Heart right ventricle (tissue), 16 donors: ENCODE measurements around the gene NAA25. TPM values are rescaled to one million over a fixed set of nuclear protein-coding genes. Genes with fewer than 3 reads are reported as not detected.

Source experiments
- ATAC-seq, 8 donors: fragments of 200-7000 bp; cut with Tn5 transposase; one replicate each; pipeline ENCODE4 v1.9.1; 2020; ENCODE audit warnings: mild to moderate bottlenecking in 8 of 8, moderate library complexity in 8 of 8, moderate number of reproducible peaks in 1 of 8
- DNase-seq, 2 donors: peaks; one replicate each; pipeline ENCODE4 v3.0.0-alpha.2; 2020
- H3K27ac ChIP-seq, 10 donors: fragments of 200-600 bp; sonication (generic) in 2 of 10; one replicate each; pipeline versions ENCODE4 v1.5.0 to v1.8.0; 2020 to 2022; ENCODE audit warnings: mild to moderate bottlenecking in 3 of 10
- H3K27me3 ChIP-seq, 7 donors: fragments of 200-600 bp; one replicate each; pipeline ENCODE4 v1.8.0; 2021 to 2022; ENCODE audit warnings: mild to moderate bottlenecking in 2 of 7
- H3K36me3 ChIP-seq, 9 donors: fragments of 200-600 bp; sonication (generic) in 1 of 9; one replicate each; pipeline versions ENCODE4 v1.5.0 to v1.8.0; 2020 to 2022; ENCODE audit warnings: mild to moderate bottlenecking in 2 of 9
- H3K4me1 ChIP-seq, 9 donors: fragments of 200-600 bp; sonication (generic) in 1 of 9; one replicate each; pipeline versions ENCODE4 v1.5.0 to v1.8.0; 2020 to 2022; ENCODE audit warnings: mild to moderate bottlenecking in 4 of 9
- H3K4me3 ChIP-seq, 10 donors: fragments of 200-600 bp; sonication (generic) in 2 of 10; one replicate each; pipeline versions ENCODE4 v1.5.0 to v1.8.0; 2020 to 2022; ENCODE audit warnings: mild to moderate bottlenecking in 7 of 10, moderate library complexity in 2 of 10
- H3K9me3 ChIP-seq, 11 donors: fragments of 200-600 bp in 10 of 11; sonication (generic) in 2 of 11; one replicate each; pipeline versions ENCODE4 v1.5.0 to v1.8.0; 2013 to 2022; ENCODE audit warnings: mild to moderate bottlenecking in 2 of 11, control low read depth in 1 of 11, moderate library complexity in 1 of 11
- CTCF ChIP-seq, 9 donors: fragments of 200-600 bp; sonication (generic) in 2 of 9; IDR thresholded peaks; one replicate each; pipeline versions ENCODE4 v1.5.0 to v1.8.0; 2021 to 2022; ENCODE audit warnings: antibody characterized with exemption in 9 of 9, mild to moderate bottlenecking in 5 of 9, moderate library complexity in 1 of 9
- WGBS, 2 donors: extraction: QIAGEN DNeasy Blood & Tissue Kit; methylation state at CpG; one replicate each; pipeline ENCODE4 v1.1.7; 2013; ENCODE audit warnings: inconsistent platforms in 1 of 2; 5-methylcytosine and 5-hydroxymethylcytosine counted together
- intact Hi-C, 10 donors: fragments of 100-400 bp; cut with DNase I; formaldehyde crosslinking; loops; one replicate each; pipeline versions ENCODE4 v1.11.1 to v1.14.2; 2022
- polyA plus RNA-seq, 2 donors: library from polyadenylated mRNA; stranded (reverse); fragments of 200-250 nt; gene quantifications; one replicate each; pipeline ENCODE4 v1.2.3, GENCODE V29; 2013
- total RNA-seq, 10 donors: library from RNA; stranded (reverse); fragmentation: NEBNext Ultra II Directional in 3 of 10; extraction: Animal tissue kit (Norgen Biotek cat#: 25700) in 3 of 10; gene quantifications; one replicate each; pipeline versions ENCODE4 v1.2.1 to v1.2.4, GENCODE V29; 2021 to 2023
- donor health status: Arrhythmogenic right ventricular cardiomyopathy.
- donor health status: ischemic (EF 13 %, LVEDD 7.1; RV severe dilation, severe dysfunction).
- donor health status: healthy with polysubstance abuse.
- donor health status: DM: no; HTN: yes; CAD: no.
- donor health status: DM: no; HTN: no; CAD: no.
- donor health status: ischemic (EF 25% LVEDD 6.9; RV normal size, moderate dysfunction).
- donor health status: ischemic (EF 25% LVEDD 5.7; RV mildly dilated, moderate dysfunction).
- donor health status: healthy.
- donor health status: DM: yes; HTN: yes; CAD: no.
- donor health status: Ischemic cardiomyopathy.
- donor health status: ischemic (EF 35%, LVEDD 5.7; RV mildly dilated, moderate dysfunction).
- donor health status: nonischemic (EF 11% LVEDD 7.7; RV severe dilation, severe dysfunction).
- donor health status: DM: yes; HTN: yes; CAD: no.
- donor health status: PGD.
- donor health status: ischemic (EF 29% LVEDD 5.4; RV normal size, mild dysfunction).
- donor health status: nonischemic (EF 23%, LVEDD 6.1; RV moderate dilation, normal function).

The NAA25 gene
- total and polyA plus RNA-seq, 12 donors, result 3.6 to 26.3 (median 17.9) TPM

GRCh38 chr12:112008918-112009317, 99.7 kb downstream of the NAA25 start:
- H3K36me3 ChIP-seq, result peaks cover 0 to 8% (median 0%) of the 10 kb centered on the region in 9 donors
- DNase-seq (no peak), ATAC-seq (no peak)
- H3K27ac ChIP-seq, result no peak overlapping the region
- no peak overlapping the region for H3K4me3 ChIP-seq
- intact Hi-C loops, result no loop called here
- H3K9me3 ChIP-seq, result no peaks in the 10 kb centered on the region
- 81 to 84% methylated on average over 3 of the region's 3 CpGs for WGBS, 2 donors
- H3K27me3 ChIP-seq, result no peaks in the 10 kb centered on the region
- no peak for TF ChIP-seq CTCF (IDR thresholded peaks at IDR 0.05)
- H3K4me1 ChIP-seq, result peaks cover 2 to 32% (median 16%) of the 10 kb centered on the region in 9 donors

- 93 to 98% methylated on average over 9 of the region's 9 CpGs for WGBS, 2 donors
- H3K4me1 ChIP-seq, result peaks cover 2 to 33% (median 16%) of the 10 kb centered on the region in 9 donors
- peaks cover 0 to 11% (median 0%) of the 10 kb centered on the region in 9 donors for H3K36me3 ChIP-seq
- no peak for ATAC-seq
- H3K27me3 ChIP-seq, result no peaks in the 10 kb centered on the region
- intact Hi-C loops, result no loop called here
- no peak for DNase-seq
- H3K27ac ChIP-seq, result no peak overlapping the region
- no peak for TF ChIP-seq CTCF (IDR thresholded peaks at IDR 0.05)
- no peaks in the 10 kb centered on the region for H3K9me3 ChIP-seq
- H3K4me3 ChIP-seq, result no peak overlapping the region
Measured at GRCh38 chr12:112007945-112008344, 100.6 kb downstream of the NAA25 start.

GRCh38 chr12:112005419-112006395, 102.9 kb downstream of the NAA25 start:
- no peak for DNase-seq
- WGBS, 2 donors, result 56 to 67% methylated on average over 6 of the region's 6 CpGs
- intact Hi-C loops, result loop anchor here in 1 of 10 donors (2.0 kb wide), 1 partner anchor 61 kb away; no protein-coding TSS in a partner anchor
- Histone ChIP-seq H3K4me1 (peaks cover 0 to 35% (median 5%) of the 10 kb centered on the region in 9 donors), H3K27ac (peak overlapping the region; percentile 31 to 79 (median 66)), H3K4me3 (peak overlapping the region in 9 of 10 donors; percentile 10 to 43 (median 39)), H3K9me3 (no peaks in the 10 kb centered on the region), H3K27me3 (peaks cover 0 to 2% (median 0%) of the 10 kb centered on the region in 7 donors), H3K36me3 (peaks cover 0 to 20% (median 0%) of the 10 kb centered on the region in 9 donors)
- ATAC-seq, result peak; percentile 29 to 93 (median 66)
- TF ChIP-seq CTCF (IDR thresholded peaks at IDR 0.05), result no peak

- H3K9me3 ChIP-seq, result no peaks in the 10 kb centered on the region
- H3K27ac ChIP-seq, result no peak overlapping the region
- H3K4me1 ChIP-seq, result peaks cover 0 to 49% (median 5%) of the 10 kb centered on the region in 9 donors
- intact Hi-C loops, result loop anchor here in 1 of 10 donors (2.0 kb wide), 1 partner anchor 59 kb away; no protein-coding TSS in a partner anchor
- 95 to 100% methylated on average over 3 of the region's 3 CpGs for WGBS, 2 donors
- no peak for TF ChIP-seq CTCF (IDR thresholded peaks at IDR 0.05)
- peaks cover 0 to 5% (median 0%) of the 10 kb centered on the region in 7 donors for H3K27me3 ChIP-seq
- no peak overlapping the region for H3K4me3 ChIP-seq
- ATAC-seq, result peak in 1 of 8 donors; percentile 20
- peaks cover 0 to 20% (median 0%) of the 10 kb centered on the region in 9 donors for H3K36me3 ChIP-seq
- DNase-seq, result no peak
Measured at GRCh38 chr12:112004041-112004440, 104.5 kb downstream of the NAA25 start.
